GM23248 (cell line): ENCODE data around the gene CNGB1.

ENCODE experiments used
- EZH2 ChIP-seq: fragments of 200-600 bp; sonication (generic); IDR thresholded peaks from 2 replicates; pipeline ENCODE4 v1.6.1; 2018; ENCODE audit warnings: antibody characterized with exemption, mild to moderate bottlenecking; ENCODE audit not compliant: insufficient read depth, poor library complexity, severe bottlenecking
- EZH2phosphoT487 ChIP-seq: fragments of 200-600 bp; sonication (generic); IDR thresholded peaks from 2 replicates; pipeline ENCODE4 v1.6.1; 2018; ENCODE audit warnings: antibody characterized with exemption, moderate library complexity, mild to moderate bottlenecking, low read depth; ENCODE audit not compliant: insufficient read depth

DNA sequence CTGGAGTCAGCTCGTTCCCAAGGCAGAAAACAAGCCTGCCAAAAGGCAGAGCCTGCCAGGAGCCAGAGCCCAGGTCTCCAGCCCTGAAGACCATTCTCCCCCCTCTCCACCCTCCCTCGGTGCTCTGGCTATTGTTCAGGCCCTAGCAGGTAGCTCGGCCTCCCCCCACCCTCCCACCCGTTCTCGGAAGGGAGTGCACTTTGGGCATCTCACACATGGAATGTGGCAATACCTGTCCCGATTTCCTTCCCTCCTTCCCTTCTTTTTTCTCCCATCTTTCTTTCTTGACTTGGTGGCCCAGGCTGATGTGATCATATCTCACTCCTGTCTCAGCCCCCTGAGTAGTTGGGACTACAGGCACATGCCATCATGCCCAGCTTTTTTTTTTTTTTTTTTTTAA lies 12.4 kb downstream of the CNGB1 start:
- TF ChIP-seq EZH2phosphoT487, result no peak
- TF ChIP-seq EZH2, result no peak
